GM21786 (cell line): ENCODE measurements around the gene VAT1.
"Not testable (repeated sequence)": the region's sequence is repeated elsewhere in the genome, so short reads cannot be mapped to it uniquely, and the experiment has no call there.

Experiments
- ATAC-seq: cut with Tn5 transposase; IDR thresholded peaks from one replicate; pipeline ENCODE4 v1.9.1; 2021; ENCODE audit not compliant: unreplicated experiment

Gene VAT1

GRCh38 chr17:43021741-43022512, at the start of gene VAT1:
TSS of gene VAT1 (minus strand) at chr17:43022385. CDS start at chr17:43022322, 63 bp downstream.
- no peak for ATAC-seq

- no peak for ATAC-seq
These were observed 48.7 kb upstream of the VAT1 start for GRCh38 chr17:43070872-43071271.

- ATAC-seq = no peak
These were observed 48.1 kb upstream of the VAT1 start for GRCh38 chr17:43070257-43070656.

DNA sequence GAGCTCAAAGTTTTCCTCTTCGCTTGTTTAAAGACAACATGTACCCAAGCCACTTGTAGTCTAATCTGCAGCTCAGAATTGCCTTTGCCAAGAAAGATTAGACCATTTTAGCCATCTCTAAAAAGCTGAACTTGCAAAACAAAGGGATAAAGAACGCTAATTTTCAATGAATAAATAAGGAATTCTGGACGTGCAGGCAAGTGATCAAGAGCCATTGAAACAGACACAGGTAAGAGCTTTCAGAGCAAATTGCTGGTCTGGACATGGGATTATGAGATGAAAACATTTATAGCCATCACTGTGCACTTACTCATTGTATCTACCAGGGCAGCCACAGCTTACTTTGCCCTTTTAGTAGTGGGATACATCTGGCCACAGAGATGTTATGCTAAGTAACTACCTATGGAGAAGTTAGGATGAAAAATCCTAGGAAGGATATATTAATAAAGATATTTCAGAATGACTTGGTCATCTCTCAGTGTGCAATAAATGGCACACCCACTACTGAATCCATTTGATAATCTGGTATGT, 47.2 kb upstream of the VAT1 start:
- no peak for ATAC-seq

DNA sequence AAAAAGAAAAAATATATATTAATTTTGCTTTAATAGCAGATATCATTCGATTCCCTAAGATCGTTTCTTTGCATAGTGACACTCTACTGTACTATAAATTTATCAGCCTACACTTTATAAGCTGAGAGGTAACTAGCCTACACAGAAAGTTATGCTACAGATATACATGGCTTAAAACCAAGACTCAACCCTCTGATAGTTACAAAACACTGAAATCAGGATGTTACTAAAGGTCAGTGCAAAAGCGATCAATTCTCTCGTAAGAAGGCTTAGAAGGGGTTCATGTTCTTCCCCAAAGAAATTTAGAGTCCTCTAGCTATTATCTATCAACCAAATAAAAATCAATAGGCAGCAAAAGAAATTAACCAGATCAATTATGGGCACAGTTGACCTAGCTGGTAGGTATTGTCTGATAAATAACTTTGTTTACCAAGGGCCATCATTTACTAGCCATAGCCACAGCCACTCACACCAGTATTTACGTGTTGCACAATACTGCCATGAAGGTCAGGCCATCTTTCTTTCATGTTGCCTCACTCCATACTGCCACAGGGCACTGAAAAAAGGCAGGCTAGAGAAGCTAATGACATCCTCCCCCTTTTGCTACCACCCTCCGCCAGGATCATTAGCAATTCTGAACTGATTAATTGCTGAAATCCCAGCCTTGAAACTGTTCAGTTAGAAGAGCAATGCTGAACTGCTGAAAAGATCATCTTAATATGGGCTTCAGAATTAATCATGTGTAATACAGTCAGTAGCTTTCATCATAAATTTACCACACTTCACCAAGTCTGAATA, 46.6 kb upstream of the VAT1 start:
- no peak for ATAC-seq

- no peak for ATAC-seq
These were observed 40.9 kb upstream of the VAT1 start for GRCh38 chr17:43062984-43063638.

DNA sequence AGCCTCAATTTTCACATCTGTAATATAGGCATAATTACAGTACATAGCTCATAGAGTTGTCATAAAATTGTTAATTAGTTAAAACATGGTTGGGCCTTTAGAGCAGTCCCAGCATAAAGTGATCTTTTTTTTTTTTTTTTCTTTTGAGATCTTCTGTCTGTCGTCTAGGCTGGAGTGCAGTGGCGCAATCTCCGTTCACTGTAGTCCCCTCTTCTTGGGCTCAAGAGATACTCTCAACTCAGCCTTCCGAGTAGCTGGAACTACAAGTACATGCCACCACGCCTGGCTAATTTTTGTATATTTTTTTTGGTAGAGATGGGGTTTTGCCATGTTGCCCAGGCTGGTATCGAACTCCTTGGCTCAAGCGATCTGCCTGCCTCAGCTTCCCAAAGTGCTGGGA, 33.9 kb upstream of the VAT1 start:
- no peak for ATAC-seq

DNA sequence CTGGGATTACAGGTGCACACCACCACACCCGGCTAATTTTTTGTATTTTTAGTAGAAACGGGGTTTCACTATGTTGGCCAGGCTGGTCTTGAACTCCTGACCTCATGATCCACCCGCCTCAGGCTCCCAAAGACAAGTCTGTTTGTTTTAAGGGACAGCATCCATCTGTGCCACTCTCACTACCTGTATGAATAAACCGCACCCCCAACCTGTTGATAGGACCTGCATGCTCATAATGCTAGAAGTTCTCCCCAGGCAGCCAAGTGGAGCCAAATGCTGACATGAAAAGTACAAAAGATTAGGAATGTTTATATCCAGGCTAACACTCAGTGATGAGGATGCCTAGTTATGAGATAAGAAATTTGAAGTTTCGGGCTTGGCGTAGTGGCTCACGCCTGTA, 30.8 kb upstream of the VAT1 start:
- ATAC-seq = not testable (repeated sequence)

DNA sequence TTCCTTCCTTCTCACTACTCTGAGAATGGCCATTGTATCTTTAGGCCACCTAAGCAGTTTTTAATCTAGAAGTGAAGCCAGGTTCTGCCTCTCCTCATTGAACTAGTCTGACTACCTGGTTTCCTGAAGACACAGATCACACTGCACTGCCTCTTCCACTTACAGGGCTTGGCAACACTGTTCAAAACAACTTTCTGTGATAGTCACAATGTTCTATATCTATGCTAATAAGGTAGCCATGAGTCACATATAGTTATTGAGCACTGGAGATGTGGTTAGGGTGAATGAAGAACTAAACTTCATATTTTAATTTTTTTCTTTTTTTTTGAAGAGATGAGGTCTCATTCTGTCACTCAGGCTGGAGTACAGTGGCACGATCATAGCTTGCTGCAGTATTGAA, 29.8 kb upstream of the VAT1 start:
- no peak for ATAC-seq

DNA sequence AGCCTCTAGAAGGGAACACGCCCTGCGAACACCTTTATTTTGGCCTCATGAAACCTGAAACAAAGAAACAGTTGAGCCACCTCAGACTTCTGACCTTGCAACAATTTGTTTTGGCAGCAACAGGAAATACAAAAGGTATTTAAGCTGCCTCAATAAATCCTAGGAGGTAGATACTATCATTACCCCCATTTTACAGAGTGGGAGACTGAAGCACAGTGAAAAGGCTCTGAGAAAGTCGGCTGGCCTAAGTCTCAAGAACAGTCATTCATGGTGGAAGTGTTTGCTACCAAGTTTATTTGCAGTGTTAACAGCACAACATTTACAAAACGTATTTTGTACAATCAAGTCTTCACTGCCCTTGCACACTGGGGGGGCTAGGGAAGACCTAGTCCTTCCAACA, 21.8 kb upstream of the VAT1 start:
- no peak for ATAC-seq

GRCh38 chr17:43043307-43043706, 21.1 kb upstream of the VAT1 start:
- no peak for ATAC-seq

DNA sequence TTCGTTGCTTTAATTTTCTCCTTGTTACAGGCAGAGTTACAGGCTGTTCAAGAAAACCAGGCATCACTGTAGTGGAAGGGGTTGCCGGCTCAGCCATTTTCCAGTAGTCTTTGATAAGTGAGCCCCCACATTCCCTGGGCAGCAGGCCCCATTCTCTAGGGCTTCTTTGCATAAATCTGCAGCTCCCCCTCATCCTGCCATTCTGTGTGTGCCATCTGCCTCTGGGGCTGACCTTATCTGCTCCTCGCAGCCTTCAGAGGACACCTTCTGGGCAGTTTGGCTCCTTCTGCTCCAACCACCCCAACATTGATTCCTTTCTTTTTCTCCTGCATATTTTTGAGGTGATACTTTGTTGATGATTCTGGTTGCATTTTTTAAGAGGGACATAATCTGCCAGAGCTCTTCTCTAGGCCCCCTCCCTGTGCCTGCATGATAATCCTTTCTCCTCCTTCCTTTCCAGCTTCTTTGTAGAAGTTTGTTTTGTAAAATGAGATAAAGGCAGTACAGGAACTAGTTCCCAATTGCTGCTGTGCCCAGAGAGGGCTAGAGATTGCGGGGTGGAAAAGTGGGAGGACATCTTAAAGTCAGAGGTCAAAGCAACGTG, 19.9 kb upstream of the VAT1 start:
- ATAC-seq = no peak

- no peak for ATAC-seq
These were observed 18.5 kb upstream of the VAT1 start for GRCh38 chr17:43040655-43041054.

GRCh38 chr17:43039646-43040045, 17.5 kb upstream of the VAT1 start:
- no peak for ATAC-seq

GRCh38 chr17:43034894-43035293, 12.7 kb upstream of the VAT1 start:
- ATAC-seq = no peak

DNA sequence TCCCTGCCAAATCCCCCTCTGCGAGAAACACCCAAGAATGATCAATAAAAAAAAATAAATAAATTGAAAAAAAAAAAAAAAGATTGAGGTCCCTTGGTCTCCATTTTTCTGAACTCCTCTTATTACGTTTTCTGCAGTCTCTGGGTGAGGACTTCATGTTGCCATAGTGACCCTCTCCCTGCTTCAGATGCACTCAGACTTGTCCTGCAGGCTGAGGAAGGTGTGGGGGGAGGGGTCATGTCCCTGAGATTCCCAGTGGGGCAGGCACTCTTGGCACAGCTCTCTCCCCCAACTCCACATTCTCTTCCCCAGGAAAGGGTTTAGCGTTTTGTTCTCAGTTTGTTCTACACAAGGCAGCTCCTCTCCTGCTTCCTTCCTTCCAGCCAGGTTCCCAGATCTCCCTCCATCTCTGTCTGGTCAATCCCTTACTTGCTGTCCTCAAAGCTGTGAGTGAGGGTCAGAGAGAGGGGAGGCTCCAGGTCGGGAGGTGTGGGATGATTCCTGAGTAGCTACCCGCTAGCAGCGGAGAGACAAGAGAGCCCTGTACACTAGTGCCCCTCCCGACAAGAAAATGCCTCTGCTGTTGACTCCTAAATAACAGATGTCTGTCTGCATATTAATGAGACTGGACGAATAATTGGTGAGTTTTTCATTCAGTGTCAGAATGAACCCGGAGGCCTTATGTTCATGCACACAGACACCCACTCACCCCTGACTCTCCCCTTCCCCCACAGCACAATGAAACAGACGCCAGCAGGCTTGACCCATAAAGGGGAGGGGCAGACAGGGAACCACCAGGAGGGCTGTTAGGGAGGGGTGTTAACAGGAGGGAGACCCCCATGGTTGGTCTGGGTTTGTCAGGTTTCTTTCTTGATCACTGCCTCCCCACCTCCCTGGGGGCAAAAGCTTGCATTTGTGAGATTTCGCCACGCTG, 12.0 kb upstream of the VAT1 start:
- no peak for ATAC-seq

DNA sequence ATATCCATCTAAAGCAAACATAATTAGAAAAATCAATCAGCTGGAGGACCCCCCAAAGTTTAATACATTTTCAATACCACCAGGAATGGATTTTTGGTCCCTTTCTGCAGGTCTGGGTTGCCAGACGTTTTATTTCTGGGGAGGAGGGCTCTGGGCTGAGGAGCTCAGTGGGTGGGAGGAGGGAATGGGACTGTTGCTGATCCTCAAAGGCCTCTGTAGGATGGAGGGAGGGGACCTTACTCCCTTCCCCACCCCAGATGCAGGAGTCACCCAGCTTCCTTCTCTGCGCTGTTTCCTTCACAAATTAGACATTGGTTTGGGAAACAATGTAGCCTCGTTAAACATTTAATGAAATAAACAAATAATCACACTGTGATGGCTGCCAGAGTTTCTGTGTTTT, 9.5 kb upstream of the VAT1 start:
- no peak for ATAC-seq

DNA sequence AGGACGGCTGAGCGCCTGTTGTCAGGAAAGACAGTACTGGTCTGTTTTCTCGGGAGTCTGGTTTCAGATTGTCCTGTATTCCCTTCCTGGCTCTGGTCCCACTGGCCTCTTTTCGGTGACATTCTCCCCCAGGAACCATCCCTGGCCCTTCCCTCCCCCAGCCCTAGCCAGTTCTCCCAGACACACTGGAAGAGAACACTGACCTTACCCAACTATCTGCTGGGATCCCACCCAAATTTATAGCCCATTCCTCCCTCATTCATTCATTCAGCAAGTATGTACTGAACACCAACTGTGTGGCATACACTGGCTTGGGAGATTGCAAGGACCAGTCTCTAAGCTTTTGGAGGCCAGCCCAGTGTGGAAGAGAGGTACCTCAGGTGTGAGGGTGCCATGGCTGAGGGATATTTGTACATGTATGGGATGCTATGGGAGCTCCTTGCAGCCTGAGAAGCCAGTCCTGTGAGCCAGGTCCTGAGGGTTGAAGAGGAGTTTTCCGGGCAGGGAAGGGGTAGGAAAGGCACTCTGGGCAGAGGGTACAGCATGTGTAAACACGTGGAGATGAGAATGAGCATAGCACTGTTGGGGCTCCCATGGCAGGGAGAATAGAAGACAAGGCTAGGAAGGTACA, 8.1 kb upstream of the VAT1 start:
- no peak for ATAC-seq

DNA sequence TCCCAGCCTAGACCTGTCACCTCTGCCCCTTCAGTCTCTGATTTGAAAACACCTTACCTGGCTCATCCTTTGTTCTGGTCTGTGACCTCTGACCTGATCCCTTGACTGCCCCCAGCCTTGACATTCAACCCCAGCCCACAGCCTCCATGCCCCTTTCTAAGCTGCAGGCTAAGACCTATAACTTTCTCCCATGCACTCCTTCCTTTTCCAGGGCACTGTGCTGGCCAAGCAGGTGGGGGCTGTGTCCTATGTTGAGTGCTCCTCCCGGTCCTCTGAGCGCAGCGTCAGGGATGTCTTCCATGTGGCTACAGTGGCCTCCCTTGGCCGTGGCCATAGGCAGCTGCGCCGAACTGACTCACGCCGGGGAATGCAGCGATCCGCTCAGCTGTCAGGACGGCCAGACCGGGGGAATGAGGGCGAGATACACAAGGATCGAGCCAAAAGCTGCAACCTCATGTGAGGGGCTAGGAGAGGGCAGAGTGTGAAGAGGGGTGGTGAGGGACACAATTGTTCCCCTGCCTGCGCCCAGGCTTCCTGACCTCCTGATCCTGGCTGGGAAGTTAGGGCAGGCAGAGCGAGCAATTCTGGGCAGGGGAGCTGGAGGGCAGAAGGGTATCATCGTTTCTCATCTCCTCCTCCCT, 6.2 kb upstream of the VAT1 start:
- no peak for ATAC-seq
